H9 (cell line): ENCODE data around the gene SAP25. TPM values are rescaled to one million over a fixed set of nuclear protein-coding genes. Genes with fewer than 3 reads are reported as not detected.

Experiments
- DNase-seq: peaks from one replicate; pipeline ENCODE4 v3.0.0-alpha.2; 2017
- H2AFZ ChIP-seq: one replicate; pipeline ENCODE4 v1.6.1; 2013; ENCODE audit warnings: mild to moderate bottlenecking, low read length, control low read depth, moderate library complexity
- H2AK5ac ChIP-seq: 2 replicates; pipeline ENCODE4 v1.6.1; 2013; ENCODE audit warnings: low read length, control low read depth, mixed read lengths; ENCODE audit not compliant: insufficient read length
- H2BK120ac ChIP-seq: one replicate; pipeline ENCODE4 v1.6.1; 2013; ENCODE audit warnings: low read depth, mild to moderate bottlenecking, low read length, control low read depth, inconsistent platforms; ENCODE audit not compliant: poor library complexity, severe bottlenecking
- H2BK12ac ChIP-seq: 2 replicates; pipeline ENCODE4 v1.6.1; 2013; ENCODE audit warnings: low read length, control low read depth, mixed read lengths, low read depth; ENCODE audit not compliant: insufficient read length
- H2BK15ac ChIP-seq: 2 replicates; pipeline ENCODE4 v1.6.1; 2013; ENCODE audit warnings: low read depth, low read length, control low read depth
- H2BK20ac ChIP-seq: one replicate; pipeline ENCODE4 v1.6.1; 2013; ENCODE audit warnings: low read depth, mild to moderate bottlenecking, low read length, control low read depth, inconsistent platforms; ENCODE audit not compliant: poor library complexity, severe bottlenecking
- H2BK5ac ChIP-seq: 2 replicates; pipeline ENCODE4 v1.6.1; 2013; ENCODE audit warnings: low read length, control low read depth, mixed read lengths; ENCODE audit not compliant: insufficient read length
- H3K14ac ChIP-seq: 2 replicates; pipeline ENCODE4 v1.6.1; 2013; ENCODE audit warnings: low read length, control low read depth; ENCODE audit not compliant: insufficient read depth
- H3K18ac ChIP-seq: 2 replicates; pipeline ENCODE4 v1.6.1; 2013; ENCODE audit warnings: low read depth, mild to moderate bottlenecking, mixed read lengths, low read length, control low read depth; ENCODE audit not compliant: insufficient read length
- H3K23ac ChIP-seq: 2 replicates; pipeline ENCODE4 v1.6.1; 2013; ENCODE audit warnings: low read length, control low read depth, mixed read lengths, low read depth; ENCODE audit not compliant: insufficient read length
- H3K23me2 ChIP-seq: 2 replicates; pipeline ENCODE4 v1.6.1; 2013; ENCODE audit warnings: low read depth, mild to moderate bottlenecking, mixed read lengths, low read length, control low read depth; ENCODE audit not compliant: insufficient read length, poor library complexity, severe bottlenecking
- H3K27ac ChIP-seq: 2 replicates; pipeline ENCODE4 v1.5.1; 2013; ENCODE audit warnings: low read length, control low read depth, mixed read lengths, low read depth; ENCODE audit not compliant: insufficient read length
- H3K27me3 ChIP-seq: 2 replicates; pipeline ENCODE4 v1.6.1; 2013; ENCODE audit warnings: low read length, control low read depth, inconsistent platforms; ENCODE audit not compliant: insufficient read depth
- H3K4ac ChIP-seq: 2 replicates; pipeline ENCODE4 v1.6.1; 2013; ENCODE audit warnings: low read depth, mild to moderate bottlenecking, control low read depth, inconsistent platforms, low read length, moderate library complexity
- H3K4me1 ChIP-seq: 2 replicates; pipeline ENCODE4 v1.6.1; 2013; ENCODE audit warnings: low read length, control low read depth, inconsistent platforms; ENCODE audit not compliant: insufficient read depth
- H3K4me2 ChIP-seq: 2 replicates; pipeline ENCODE4 v1.6.1; 2013; ENCODE audit warnings: low read length, control low read depth, mixed read lengths; ENCODE audit not compliant: insufficient read length, insufficient read depth
- H3K56ac ChIP-seq: 2 replicates; pipeline ENCODE4 v1.6.1; 2013; ENCODE audit warnings: low read depth, mild to moderate bottlenecking, mixed read lengths, low read length, control low read depth; ENCODE audit not compliant: insufficient read length
- H3K79me1 ChIP-seq: 2 replicates; pipeline ENCODE4 v1.6.1; 2013; ENCODE audit warnings: low read depth, mild to moderate bottlenecking, moderate library complexity, low read length, control low read depth, inconsistent platforms; ENCODE audit not compliant: insufficient read depth, poor library complexity, severe bottlenecking
- H3K79me2 ChIP-seq: 2 replicates; pipeline ENCODE4 v1.6.1; 2013; ENCODE audit warnings: low read length, control low read depth, inconsistent platforms; ENCODE audit not compliant: insufficient read depth
- H3K9ac ChIP-seq: 2 replicates; pipeline ENCODE4 v1.6.1; 2013; ENCODE audit warnings: low read length, control low read depth, mixed read lengths; ENCODE audit not compliant: insufficient read length; ENCODE audit errors: extremely low read depth
- H3K9me3 ChIP-seq: one replicate; pipeline ENCODE4 v1.6.1; 2013; ENCODE audit warnings: low read depth, low read length, inconsistent platforms; ENCODE audit not compliant: control insufficient read depth
- H3T11ph ChIP-seq: one replicate; pipeline ENCODE4 v1.6.1; 2013; ENCODE audit warnings: mild to moderate bottlenecking, low read length, control low read depth, inconsistent platforms
- H4K20me1 ChIP-seq: one replicate; pipeline ENCODE4 v1.6.1; 2013; ENCODE audit not compliant: control insufficient read depth, insufficient read length, insufficient read depth
- H4K5ac ChIP-seq: 2 replicates; pipeline ENCODE4 v1.6.1; 2013; ENCODE audit warnings: low read depth, mild to moderate bottlenecking, mixed read lengths, low read length, control low read depth; ENCODE audit not compliant: insufficient read length
- H4K8ac ChIP-seq: replicated peaks from 2 replicates; pipeline ENCODE4 v1.6.1; 2013; ENCODE audit warnings: low read length, control low read depth, mixed read lengths, low read depth; ENCODE audit not compliant: insufficient read length
- H4K91ac ChIP-seq: 2 replicates; pipeline ENCODE4 v1.6.1; 2013; ENCODE audit warnings: low read depth, mild to moderate bottlenecking, moderate library complexity, mixed read lengths, low read length, control low read depth; ENCODE audit not compliant: insufficient read length
- H3K27ac Mint-ChIP-seq, 3 experiments: 2 replicates in 2 of 3; 3 replicates in 1 of 3; pipeline ENCODE4 v1.8.0; 2020 to 2021; ENCODE audit warnings: mixed read lengths in 3 of 3, mild to moderate bottlenecking in 1 of 3, moderate library complexity in 1 of 3
- H3K27me3 Mint-ChIP-seq: 2 replicates; pipeline ENCODE4 v1.8.0; 2021; ENCODE audit warnings: low read depth, mild to moderate bottlenecking, moderate library complexity, mixed read lengths
- H3K36me3 Mint-ChIP-seq, 3 experiments: 2 replicates in 2 of 3; 3 replicates in 1 of 3; pipeline ENCODE4 v1.8.0; 2020 to 2021; ENCODE audit warnings: low read depth in 3 of 3, mixed read lengths in 3 of 3; ENCODE audit not compliant: insufficient read depth in 1 of 3
- H3K4me1 Mint-ChIP-seq, 2 experiments: 2 replicates each; pipeline ENCODE4 v1.8.0; 2020; ENCODE audit warnings: mixed read lengths in 2 of 2
- H3K4me3 Mint-ChIP-seq, 2 experiments: 2 replicates in 1 of 2; 3 replicates in 1 of 2; pipeline ENCODE4 v1.8.0; 2020 to 2021; ENCODE audit warnings: mild to moderate bottlenecking in 2 of 2, mixed read lengths in 2 of 2, moderate library complexity in 1 of 2
- H3K9me3 Mint-ChIP-seq, 2 experiments: 2 replicates in 1 of 2; 3 replicates in 1 of 2; pipeline ENCODE4 v1.8.0; 2020; ENCODE audit warnings: mild to moderate bottlenecking in 2 of 2, mixed read lengths in 2 of 2, moderate library complexity in 1 of 2
- CTCF ChIP-seq: fragments of 200-600 bp; sonication (generic); conservative IDR thresholded peaks from 3 replicates; pipeline ENCODE4 v1.8.0; 2021; ENCODE audit warnings: antibody characterized with exemption, mild to moderate bottlenecking
- WGBS: extraction: QIAGEN DNeasy Blood & Tissue Kit; methylation state at CpG from one replicate; pipeline ENCODE4 v1.1.7; 2013; ENCODE audit warnings: missing lambda C conversion rate, low lambda C conversion rate, mixed read lengths; ENCODE audit not compliant: insufficient read length; ENCODE audit errors: extremely low coverage; 5-methylcytosine and 5-hydroxymethylcytosine counted together
- total RNA-seq: library from RNA; stranded (reverse); gene quantifications from 2 replicates; pipeline ENCODE4 v1.2.1, GENCODE V29; 2021

The SAP25 gene
- total RNA-seq, 1 experiment from 2014 or later, result 4.2 TPM

DNA sequence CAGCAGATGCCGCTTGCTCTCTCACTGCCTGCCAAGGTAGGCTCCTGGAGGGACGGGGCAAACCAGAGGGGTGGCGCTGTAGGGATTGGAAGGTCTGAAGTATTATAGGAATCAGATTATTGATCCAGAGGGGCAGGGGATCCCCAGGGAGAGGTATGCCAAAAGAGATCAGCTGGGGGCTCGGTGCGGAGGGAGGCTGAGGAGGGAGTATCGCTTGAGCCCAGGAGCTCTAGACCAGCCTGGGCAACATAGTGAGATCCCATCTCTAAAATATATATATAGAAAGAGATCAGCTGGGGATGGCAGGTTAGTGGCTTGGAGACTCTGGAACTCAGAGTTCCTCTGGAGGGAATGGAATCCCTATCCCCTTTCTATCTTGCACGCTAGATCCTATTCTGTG, 21.5 kb upstream of the SAP25 start:
- Histone ChIP-seq H3K9me3 (no peaks in the 10 kb centered on the region), H3K4me2 (no peak overlapping the region), H3K14ac (no peak overlapping the region), H3K27ac (no peak overlapping the region), H4K91ac (no peak overlapping the region), H3K18ac (no peak overlapping the region), H3K4ac (no peak overlapping the region), H3K56ac (no peak overlapping the region), H2BK5ac (no peak overlapping the region), H2AFZ (no peak overlapping the region), H3K23ac (no peak overlapping the region), H4K20me1 (no peaks in the 10 kb centered on the region), H3T11ph (no peak overlapping the region), H3K9ac (no peak overlapping the region), H3K79me2 (no peaks in the 10 kb centered on the region), H4K5ac (no peak overlapping the region), H3K23me2 (no peaks in the 10 kb centered on the region), H2BK120ac (no peak overlapping the region), H4K8ac (no peak overlapping the region), H2BK20ac (no peak overlapping the region), H3K79me1 (no peaks in the 10 kb centered on the region), H2BK15ac (no peak overlapping the region), H3K4me1 (no peaks in the 10 kb centered on the region), H2BK12ac (no peak overlapping the region), H2AK5ac (no peak overlapping the region), H3K27me3 (no peaks in the 10 kb centered on the region)
- H3K27ac Mint-ChIP-seq, result no peak overlapping the region; a peak in 1 of 7 replicates
- DNase-seq, result no peak
- no peaks in the 10 kb centered on the region for H3K9me3 Mint-ChIP-seq
- peaks cover 30% of the 10 kb centered on the region for H3K27me3 Mint-ChIP-seq
- no peak for TF ChIP-seq CTCF
- no peak overlapping the region for H3K4me3 Mint-ChIP-seq
- H3K36me3 Mint-ChIP-seq, result peaks cover 5 to 47% (median 9%) of the 10 kb centered on the region in 3 experiments; a peak in 5 of 7 replicates
- peaks cover 4 to 5% of the 10 kb centered on the region in 2 experiments for H3K4me1 Mint-ChIP-seq
- no CpG with 5 or more reads among the region's 7 CpGs for WGBS
